Keratinocyte (primary cell): ENCODE data around the gene ZDHHC24.
"Not testable (repeated sequence)": the region's sequence is repeated elsewhere in the genome, so short reads cannot be mapped to it uniquely, and the experiment has no call there.

Experiments
- CTCF ChIP-seq, 3 experiments: IDR thresholded peaks in 1 of 3; conservative IDR thresholded peaks in 1 of 3; optimal IDR thresholded peaks in 1 of 3; 2 replicates in 2 of 3; 3 replicates in 1 of 3; pipeline versions ENCODE3 to v1.5.1; 2011; ENCODE audit warnings: low read length in 3 of 3, mild to moderate bottlenecking in 3 of 3, moderate library complexity in 2 of 3, control low read depth in 1 of 3, inconsistent platforms in 1 of 3; ENCODE audit not compliant: insufficient read depth in 2 of 3; ENCODE audit errors: extremely low read depth in 1 of 3
- EZH2 ChIP-seq: IDR thresholded peaks from one replicate; pipeline ENCODE4 v1.6.1; 2012; ENCODE audit warnings: inconsistent platforms, mild to moderate bottlenecking, low read length, moderate library complexity

DNA sequence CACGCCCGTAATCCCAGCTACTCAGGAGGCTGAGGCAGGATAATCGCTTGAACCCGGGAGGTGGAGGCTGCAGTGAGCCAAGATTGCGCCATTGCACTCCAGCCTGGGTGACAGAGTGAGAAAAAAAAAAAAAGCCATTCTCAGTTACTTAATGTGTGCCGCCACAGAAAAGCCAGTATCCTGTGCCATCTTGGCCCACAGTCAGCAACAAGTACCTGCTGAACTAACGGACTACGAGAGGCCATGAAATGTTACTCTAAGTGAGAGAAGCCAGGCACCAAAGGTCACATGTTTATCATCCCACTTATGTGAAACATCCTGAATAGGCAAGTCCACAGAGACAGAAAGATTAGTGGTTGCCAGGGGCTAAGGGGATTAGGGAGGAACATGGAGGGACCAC is 5.2 kb downstream of the ZDHHC24 start:
- not testable (repeated sequence) for TF ChIP-seq CTCF (optimal IDR thresholded peaks at IDR 0.05 in 1 of 3, IDR thresholded peaks at IDR 0.05 in 1 of 3, conservative IDR thresholded peaks at IDR 0.05 in 1 of 3; ENCODE audit: extremely low read depth in 1 of 3, insufficient read depth in 2 of 3, low read length in 3 of 3); EZH2
